ENCODE data around the gene SUOX.
"Not testable (repeated sequence)": the region's sequence is repeated elsewhere in the genome, so short reads cannot be mapped to it uniquely, and the experiment has no call there.

The SUOX gene

GRCh38 chr12:55996715-55997534, at the start of gene SUOX:
SUOX (plus strand) TSS chr12:55997276; CDS start chr12:56002222, 4,946 bp downstream.
- peak; percentile 64 for DNase-seq

- DNase-seq = no peak
These were observed 41.7 kb upstream of the SUOX start for GRCh38 chr12:55955344-55955743.

GRCh38 chr12:55955800-55956508, 41.1 kb upstream of the SUOX start:
- peak; percentile 74 for DNase-seq

GRCh38 chr12:55957106-55957859, 39.8 kb upstream of the SUOX start:
- DNase-seq = no peak

GRCh38 chr12:55963760-55964159, 33.3 kb upstream of the SUOX start:
- no peak for DNase-seq

- DNase-seq = no peak
These were observed 31.8 kb upstream of the SUOX start for GRCh38 chr12:55965240-55965639.

- no peak for DNase-seq
These were observed 31.1 kb upstream of the SUOX start, which contains the start of gene PMEL for GRCh38 chr12:55965941-55966407. PMEL (minus strand) TSS chr12:55966042; CDS start chr12:55966011, 31 bp downstream.

GRCh38 chr12:55966408-55967281, 30.4 kb upstream of the SUOX start, which contains the start of gene CDK2:
CDK2 (plus strand) TSS chr12:55966830; CDS start chr12:55967009, 179 bp downstream.
- peak; percentile 96 for DNase-seq

GRCh38 chr12:55969356-55969755, 27.7 kb upstream of the SUOX start:
- DNase-seq = no peak

GRCh38 chr12:55970775-55971174, 26.3 kb upstream of the SUOX start:
- DNase-seq = no peak

- DNase-seq = no peak
These were observed 25.0 kb upstream of the SUOX start for GRCh38 chr12:55972042-55972441.

GRCh38 chr12:55972456-55972855, 24.6 kb upstream of the SUOX start:
- DNase-seq = no peak

- DNase-seq = no peak
These were observed 24.0 kb upstream of the SUOX start for GRCh38 chr12:55972911-55973598.

- DNase-seq = peak; percentile 98
These were observed 23.3 kb upstream of the SUOX start, which contains the start of gene RAB5B for GRCh38 chr12:55973599-55974307. RAB5B (plus strand) TSS chr12:55974078; CDS start chr12:55986961, 12,883 bp downstream.

GRCh38 chr12:55974308-55974730, 22.8 kb upstream of the SUOX start:
- DNase-seq = peak; percentile 53

- no peak for DNase-seq
These were observed 18.7 kb upstream of the SUOX start for GRCh38 chr12:55978393-55978792.

GRCh38 chr12:55979069-55979468, 18.0 kb upstream of the SUOX start:
- DNase-seq = no peak

- not testable (repeated sequence) for DNase-seq
These were observed 15.2 kb upstream of the SUOX start for GRCh38 chr12:55981882-55982281.

GRCh38 chr12:55982319-55982936, 14.6 kb upstream of the SUOX start:
- no peak for DNase-seq

GRCh38 chr12:55983232-55983842, 13.7 kb upstream of the SUOX start:
- DNase-seq = no peak
